ENCODE measurements around the gene PLEKHG4B. TPM values are rescaled to one million over a fixed set of nuclear protein-coding genes. Genes with fewer than 3 reads are reported as not detected.
A peak's percentile ranks its signal among the peaks of the same experiment; 100 is the strongest.

PLEKHG4B gene
- total RNA-seq, 2 donors from 2014 or later = 0.08 to 0.48 TPM

DNA sequence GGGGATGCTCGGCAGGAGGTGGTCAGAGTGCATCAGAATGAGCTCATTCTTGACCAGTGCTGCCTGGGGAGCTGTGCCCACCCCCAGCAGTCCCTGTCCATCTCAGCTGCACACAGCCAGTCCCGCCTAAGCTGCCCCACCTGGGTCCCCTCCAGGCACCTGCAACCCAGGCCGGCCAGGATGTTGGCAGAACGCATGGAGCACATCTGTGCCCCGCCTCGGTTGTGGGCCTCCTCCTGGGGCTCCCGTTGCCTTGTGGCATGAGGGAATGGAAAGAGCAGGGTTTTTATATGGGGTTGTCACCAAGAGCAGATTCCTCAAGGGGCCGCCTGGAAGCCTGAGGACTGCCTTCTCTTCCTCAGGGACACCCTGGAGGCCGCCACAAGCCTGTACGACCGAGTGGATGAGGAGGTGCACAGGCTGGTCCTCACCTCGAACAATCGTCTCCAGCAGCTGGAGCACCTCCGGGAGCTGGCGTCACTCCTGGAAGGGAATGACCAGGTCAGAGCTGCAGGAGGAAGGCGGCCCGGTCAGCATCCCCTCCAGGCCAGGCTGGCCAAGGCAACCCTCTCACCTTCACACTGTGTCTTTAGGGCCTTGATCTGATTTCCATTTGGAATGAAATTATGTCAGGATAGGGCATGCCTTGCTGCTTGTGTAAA, 64.6 kb downstream of the PLEKHG4B start:
- no peaks in the 10 kb centered on the region for H3K4me1 ChIP-seq
- H3K27ac ChIP-seq = no peak overlapping the region
- TF ChIP-seq, protein P1, sequence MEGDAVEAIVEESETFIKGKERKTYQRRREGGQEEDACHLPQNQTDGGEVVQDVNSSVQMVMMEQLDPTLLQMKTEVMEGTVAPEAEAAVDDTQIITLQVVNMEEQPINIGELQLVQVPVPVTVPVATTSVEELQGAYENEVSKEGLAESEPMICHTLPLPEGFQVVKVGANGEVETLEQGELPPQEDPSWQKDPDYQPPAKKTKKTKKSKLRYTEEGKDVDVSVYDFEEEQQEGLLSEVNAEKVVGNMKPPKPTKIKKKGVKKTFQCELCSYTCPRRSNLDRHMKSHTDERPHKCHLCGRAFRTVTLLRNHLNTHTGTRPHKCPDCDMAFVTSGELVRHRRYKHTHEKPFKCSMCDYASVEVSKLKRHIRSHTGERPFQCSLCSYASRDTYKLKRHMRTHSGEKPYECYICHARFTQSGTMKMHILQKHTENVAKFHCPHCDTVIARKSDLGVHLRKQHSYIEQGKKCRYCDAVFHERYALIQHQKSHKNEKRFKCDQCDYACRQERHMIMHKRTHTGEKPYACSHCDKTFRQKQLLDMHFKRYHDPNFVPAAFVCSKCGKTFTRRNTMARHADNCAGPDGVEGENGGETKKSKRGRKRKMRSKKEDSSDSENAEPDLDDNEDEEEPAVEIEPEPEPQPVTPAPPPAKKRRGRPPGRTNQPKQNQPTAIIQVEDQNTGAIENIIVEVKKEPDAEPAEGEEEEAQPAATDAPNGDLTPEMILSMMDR (IDR thresholded peaks at IDR 0.05) = no peak
- H3K9me3 ChIP-seq = no peaks in the 10 kb centered on the region
- no peak for DNase-seq (ENCODE audit: low spot score)
- H3K27me3 ChIP-seq = no peaks in the 10 kb centered on the region
- H3K36me3 ChIP-seq = no peaks in the 10 kb centered on the region
- H3K4me3 ChIP-seq = no peak overlapping the region

DNA sequence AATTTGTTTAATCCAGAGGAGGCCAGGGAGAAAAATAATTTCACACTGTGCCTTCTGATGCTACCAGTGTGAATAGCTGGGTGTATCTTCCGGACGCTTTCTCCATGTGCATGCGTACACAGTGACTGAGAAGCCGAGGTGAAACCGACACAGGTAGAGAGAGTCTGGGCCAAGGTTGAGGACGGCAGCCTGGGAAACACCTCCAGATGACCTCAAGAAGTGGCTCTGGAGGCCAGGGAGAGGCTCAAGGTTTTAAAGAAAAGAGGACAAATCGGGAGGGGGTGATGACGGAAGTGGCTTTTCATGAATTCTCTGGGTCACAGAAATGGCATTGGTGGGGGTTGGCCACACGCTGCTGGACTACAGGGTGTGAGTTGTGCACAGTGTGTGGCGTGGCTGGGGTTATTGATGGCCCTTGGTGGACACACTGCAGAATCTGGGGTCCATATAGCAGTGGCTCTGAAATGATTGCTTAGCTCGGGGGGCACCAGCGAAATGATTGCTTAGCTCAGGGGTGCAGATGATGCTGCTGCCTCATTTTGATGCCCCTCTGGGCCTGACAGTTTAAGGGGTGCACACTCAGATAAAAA, 65.3 kb downstream of the PLEKHG4B start:
- Histone ChIP-seq H3K4me3 (no peak overlapping the region), H3K27me3 (no peaks in the 10 kb centered on the region), H3K4me1 (no peaks in the 10 kb centered on the region), H3K9me3 (no peaks in the 10 kb centered on the region), H3K36me3 (no peaks in the 10 kb centered on the region), H3K27ac (no peak overlapping the region)
- TF ChIP-seq, protein P1 (IDR thresholded peaks at IDR 0.05) = no peak
- no peak for DNase-seq (ENCODE audit: low spot score)

DNA sequence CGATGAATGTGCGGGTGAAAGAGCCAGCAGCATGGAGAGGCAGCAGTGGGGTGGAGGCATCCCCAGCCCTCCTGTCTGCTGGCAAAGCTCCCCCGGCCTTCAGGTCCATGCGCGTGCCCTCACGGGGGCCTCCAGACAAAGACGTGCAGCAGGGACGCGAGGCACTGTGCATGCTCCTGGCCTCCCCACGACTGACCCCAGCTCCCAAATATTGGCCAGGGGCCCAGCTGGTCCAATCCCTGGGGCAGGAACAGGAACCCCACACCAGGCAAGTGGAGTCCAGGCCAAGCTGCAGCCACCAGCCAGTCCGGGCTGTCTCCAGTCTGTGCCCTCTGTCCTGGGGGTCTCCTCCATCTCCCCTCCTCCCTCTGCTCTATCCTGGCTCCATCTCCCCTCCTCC, 65.8 kb downstream of the PLEKHG4B start:
- Histone ChIP-seq H3K27me3 (no peaks in the 10 kb centered on the region), H3K9me3 (no peaks in the 10 kb centered on the region), H3K36me3 (no peaks in the 10 kb centered on the region), H3K4me3 (no peak overlapping the region), H3K4me1 (no peaks in the 10 kb centered on the region), H3K27ac (no peak overlapping the region)
- DNase-seq (ENCODE audit: low spot score) = peak; percentile 21
- TF ChIP-seq, protein P1 (IDR thresholded peaks at IDR 0.05) = no peak

DNA sequence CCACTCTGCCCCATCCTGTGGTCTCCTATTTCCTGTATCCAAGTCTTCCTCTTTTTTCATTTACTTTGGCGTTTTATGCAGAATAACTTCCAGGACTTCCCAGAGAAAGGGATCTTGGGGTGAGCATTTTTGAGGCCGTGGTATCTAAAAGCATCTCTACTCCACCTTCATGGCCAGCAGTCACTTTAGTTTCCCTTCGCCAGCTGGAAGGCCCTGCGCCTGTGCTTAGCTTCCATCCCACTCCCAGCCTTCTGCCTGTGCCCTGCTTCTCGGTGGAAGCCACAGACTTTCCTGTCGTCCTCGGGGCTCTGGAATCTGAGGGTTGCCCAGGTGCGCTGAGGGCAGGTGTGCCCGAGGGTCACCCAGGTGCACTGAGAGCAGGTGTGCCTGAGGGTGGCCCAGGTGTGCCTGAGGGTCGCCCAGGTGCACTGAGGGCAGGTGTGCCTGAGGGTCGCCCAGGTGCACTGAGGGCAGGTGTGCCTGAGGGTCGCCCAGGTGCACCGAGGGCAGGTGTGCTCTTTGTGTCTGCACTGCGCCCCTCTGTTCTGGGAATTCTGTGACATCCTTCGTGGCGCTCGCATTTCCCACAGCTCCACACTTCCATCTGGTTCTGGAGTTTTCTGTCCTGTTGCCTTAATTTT, 67.0 kb downstream of the PLEKHG4B start:
- Histone ChIP-seq H3K27me3 (no peaks in the 10 kb centered on the region), H3K9me3 (no peaks in the 10 kb centered on the region)

DNA sequence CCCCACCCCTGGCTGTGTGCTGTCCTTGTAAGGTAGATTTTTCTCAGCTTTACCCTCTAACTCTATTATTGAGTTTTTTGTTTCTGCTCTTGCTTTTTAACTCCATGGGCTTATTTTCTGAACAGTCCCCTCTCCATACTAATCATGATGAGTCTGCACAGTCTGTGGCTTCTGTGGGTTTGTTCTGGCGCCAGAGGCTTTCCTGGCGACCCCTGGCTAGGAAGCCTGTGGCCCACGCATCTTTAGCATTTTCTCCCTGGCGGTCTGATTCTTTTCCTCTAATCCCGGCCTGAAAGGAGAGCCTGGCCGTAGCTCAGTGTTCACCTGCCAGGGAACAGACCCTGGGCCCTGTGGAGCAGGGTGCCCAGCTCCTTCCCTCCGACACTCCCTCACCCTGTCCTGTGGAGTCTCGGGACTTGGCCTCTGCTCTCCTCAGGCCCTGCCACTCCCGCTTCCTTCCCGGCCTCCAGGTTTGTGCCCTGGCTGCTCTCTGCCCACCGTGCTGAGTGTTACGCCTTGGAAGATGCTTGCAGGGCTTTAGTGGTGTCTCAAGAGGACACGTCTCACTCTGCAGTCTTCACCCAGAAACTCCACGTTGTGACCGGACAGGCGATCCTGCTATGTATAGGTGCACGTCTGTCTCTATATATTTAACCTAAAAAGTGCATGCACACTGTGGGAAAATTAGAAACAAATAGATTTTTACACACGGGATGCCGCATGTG, 67.6 kb downstream of the PLEKHG4B start:
- no peak for DNase-seq (ENCODE audit: low spot score)
- Histone ChIP-seq H3K27me3 (no peaks in the 10 kb centered on the region), H3K4me3 (no peak overlapping the region), H3K4me1 (no peaks in the 10 kb centered on the region), H3K27ac (no peak overlapping the region), H3K9me3 (no peaks in the 10 kb centered on the region), H3K36me3 (no peaks in the 10 kb centered on the region)
- TF ChIP-seq, protein P1 (IDR thresholded peaks at IDR 0.05) = no peak

More for the DNA sequence above, 67.0 kb downstream of the PLEKHG4B start:
- Histone ChIP-seq H3K4me1 (no peaks in the 10 kb centered on the region), H3K27ac (no peak overlapping the region), H3K36me3 (no peaks in the 10 kb centered on the region), H3K4me3 (no peak overlapping the region)
- TF ChIP-seq, protein P1 (IDR thresholded peaks at IDR 0.05) = no peak
- DNase-seq (ENCODE audit: low spot score) = no peak

All from right atrium auricular region (tissue), 2 donors.